HCT116 (cell line): Measurements from ENCODE around the gene ABR.

ENCODE experiments used
- CTCF ChIP-seq, 3 experiments: fragments of 200-600 bp in 1 of 3; sonication (generic) in 1 of 3; IDR thresholded peaks in 2 of 3; conservative IDR thresholded peaks in 1 of 3; 2 replicates each; pipeline ENCODE4 v1.5.1; 2012 to 2017; ENCODE audit warnings: low read depth in 2 of 3, low read length in 2 of 3, antibody characterized with exemption in 1 of 3, borderline replicate concordance in 1 of 3, control low read depth in 1 of 3, mild to moderate bottlenecking in 1 of 3, mixed read lengths in 1 of 3, mixed run types in 1 of 3, moderate library complexity in 1 of 3; ENCODE audit not compliant: insufficient read depth in 1 of 3
- TCF7L2 ChIP-seq: IDR thresholded peaks from 2 replicates; pipeline ENCODE4 v1.7.0; 2011; ENCODE audit warnings: borderline replicate concordance, inconsistent platforms; ENCODE audit not compliant: insufficient read depth, insufficient read length; ENCODE audit errors: extremely low read depth

GRCh38 chr17:1146561-1147265 lies 33.1 kb downstream of the ABR start:
- TF ChIP-seq CTCF (IDR thresholded peaks at IDR 0.05 in 2 of 3, conservative IDR thresholded peaks at IDR 0.05 in 1 of 3; ENCODE audit: borderline replicate concordance in 1 of 3, insufficient read depth in 1 of 3, low read depth in 2 of 3, low read length in 2 of 3) (no peak), TCF7L2 (no peak)
